Fibroblast of lung (primary cell): ENCODE data around the gene DNAH8.

Experiments used
- EZH2 ChIP-seq: IDR thresholded peaks from 2 replicates; pipeline ENCODE4 v1.5.1; 2012; ENCODE audit warnings: low read length, control low read depth, mild to moderate bottlenecking; ENCODE audit errors: missing control alignments
- TF ChIP-seq, protein P1 (sequence below), 2 donors: IDR thresholded peaks in 1 of 2; conservative IDR thresholded peaks in 1 of 2; 1 replicate in 1 of 2; 2 replicates in 1 of 2; pipeline ENCODE4 v1.5.1; 2011 to 2012; ENCODE audit warnings: low read length in 2 of 2, control low read depth in 1 of 2, inconsistent platforms in 1 of 2, low read depth in 1 of 2, mild to moderate bottlenecking in 1 of 2

DNA sequence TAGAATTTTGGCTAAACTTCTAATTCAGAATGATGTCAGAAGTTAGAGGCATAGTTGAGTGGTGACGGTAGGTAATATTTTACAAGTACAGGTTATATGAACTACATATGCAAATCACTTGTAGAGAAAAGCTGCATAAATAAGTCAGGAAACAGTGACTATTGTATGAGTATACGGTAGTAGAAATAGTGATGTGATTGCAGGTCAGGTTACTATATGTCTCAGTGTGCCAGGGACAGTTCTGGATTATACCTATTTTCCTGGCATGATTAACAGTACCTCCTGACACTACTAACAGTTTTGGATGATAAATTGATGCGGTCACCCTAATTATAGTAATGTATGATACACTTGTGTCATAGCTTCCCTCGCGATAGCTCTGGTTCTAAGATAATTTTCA is 9.2 kb downstream of the DNAH8 start:
- TF ChIP-seq, protein P1, sequence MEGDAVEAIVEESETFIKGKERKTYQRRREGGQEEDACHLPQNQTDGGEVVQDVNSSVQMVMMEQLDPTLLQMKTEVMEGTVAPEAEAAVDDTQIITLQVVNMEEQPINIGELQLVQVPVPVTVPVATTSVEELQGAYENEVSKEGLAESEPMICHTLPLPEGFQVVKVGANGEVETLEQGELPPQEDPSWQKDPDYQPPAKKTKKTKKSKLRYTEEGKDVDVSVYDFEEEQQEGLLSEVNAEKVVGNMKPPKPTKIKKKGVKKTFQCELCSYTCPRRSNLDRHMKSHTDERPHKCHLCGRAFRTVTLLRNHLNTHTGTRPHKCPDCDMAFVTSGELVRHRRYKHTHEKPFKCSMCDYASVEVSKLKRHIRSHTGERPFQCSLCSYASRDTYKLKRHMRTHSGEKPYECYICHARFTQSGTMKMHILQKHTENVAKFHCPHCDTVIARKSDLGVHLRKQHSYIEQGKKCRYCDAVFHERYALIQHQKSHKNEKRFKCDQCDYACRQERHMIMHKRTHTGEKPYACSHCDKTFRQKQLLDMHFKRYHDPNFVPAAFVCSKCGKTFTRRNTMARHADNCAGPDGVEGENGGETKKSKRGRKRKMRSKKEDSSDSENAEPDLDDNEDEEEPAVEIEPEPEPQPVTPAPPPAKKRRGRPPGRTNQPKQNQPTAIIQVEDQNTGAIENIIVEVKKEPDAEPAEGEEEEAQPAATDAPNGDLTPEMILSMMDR (conservative IDR thresholded peaks at IDR 0.05 in 1 of 2, IDR thresholded peaks at IDR 0.05 in 1 of 2; ENCODE audit: low read depth in 1 of 2, low read length in 2 of 2): no peak
- TF ChIP-seq EZH2: no peak
